Trophoblast cell (in vitro differentiated cells and primary cell): ENCODE results near the gene CELA2B.

Source experiments
- DNase-seq, 2 donors: peaks; one replicate each; pipeline ENCODE4 v3.0.0-alpha.2; 2016
- H2AFZ ChIP-seq: 2 replicates; pipeline ENCODE4 v1.6.1; 2013; ENCODE audit warnings: low read length, moderate library complexity, mild to moderate bottlenecking; ENCODE audit not compliant: insufficient read depth, poor library complexity
- H2AK5ac ChIP-seq: 2 replicates; pipeline ENCODE4 v1.6.1; 2013; ENCODE audit warnings: mild to moderate bottlenecking, low read length
- H2BK120ac ChIP-seq: 2 replicates; pipeline ENCODE4 v1.6.1; 2013; ENCODE audit warnings: low read length, mild to moderate bottlenecking, moderate library complexity; ENCODE audit not compliant: insufficient read depth, poor library complexity
- H2BK12ac ChIP-seq: 2 replicates; pipeline ENCODE4 v1.6.1; 2013; ENCODE audit warnings: mild to moderate bottlenecking, low read length, moderate library complexity
- H2BK5ac ChIP-seq: 2 replicates; pipeline ENCODE4 v1.6.1; 2013; ENCODE audit warnings: low read length, low read depth, moderate library complexity, mild to moderate bottlenecking; ENCODE audit not compliant: poor library complexity
- H3K14ac ChIP-seq: 2 replicates; pipeline ENCODE4 v1.6.1; 2013; ENCODE audit warnings: mild to moderate bottlenecking, low read length
- H3K18ac ChIP-seq: 2 replicates; pipeline ENCODE4 v1.6.1; 2013; ENCODE audit warnings: mild to moderate bottlenecking, low read length
- H3K23ac ChIP-seq: 2 replicates; pipeline ENCODE4 v1.6.1; 2013; ENCODE audit warnings: low read length
- H3K27ac ChIP-seq: 2 replicates; pipeline ENCODE4 v1.5.1; 2013; ENCODE audit warnings: low read depth, mild to moderate bottlenecking, inconsistent platforms, low read length, moderate library complexity
- H3K27me3 ChIP-seq: 2 replicates; pipeline ENCODE4 v1.6.1; 2013; ENCODE audit warnings: inconsistent platforms, mild to moderate bottlenecking, low read length, moderate library complexity; ENCODE audit not compliant: insufficient read depth
- H3K36me3 ChIP-seq, 2 experiments: 1 replicate in 1 of 2; 2 replicates in 1 of 2; pipeline ENCODE4 v1.6.1; 2013; ENCODE audit warnings: low read length in 2 of 2, mild to moderate bottlenecking in 2 of 2, moderate library complexity in 1 of 2; ENCODE audit not compliant: insufficient read depth in 2 of 2, control insufficient read depth in 1 of 2
- H3K4ac ChIP-seq: 2 replicates; pipeline ENCODE4 v1.6.1; 2013; ENCODE audit warnings: low read depth, mild to moderate bottlenecking, low read length, moderate library complexity
- H3K4me1 ChIP-seq, 2 experiments: 1 replicate in 1 of 2; 2 replicates in 1 of 2; pipeline ENCODE4 v1.6.1; 2013; ENCODE audit warnings: low read length in 2 of 2, mild to moderate bottlenecking in 2 of 2, moderate library complexity in 1 of 2; ENCODE audit not compliant: insufficient read depth in 2 of 2, control insufficient read depth in 1 of 2
- H3K4me2 ChIP-seq: 2 replicates; pipeline ENCODE4 v1.6.1; 2013; ENCODE audit warnings: inconsistent platforms, mild to moderate bottlenecking, low read length, moderate library complexity
- H3K4me3 ChIP-seq: 2 replicates; pipeline ENCODE4 v1.5.1; 2013; ENCODE audit warnings: mild to moderate bottlenecking, low read depth, low read length, inconsistent platforms
- H3K79me1 ChIP-seq: one replicate; pipeline ENCODE4 v1.6.1; 2013; ENCODE audit warnings: low read length
- H3K79me2 ChIP-seq: 2 replicates; pipeline ENCODE4 v1.6.1; 2013; ENCODE audit warnings: low read length, mild to moderate bottlenecking; ENCODE audit not compliant: control insufficient read depth, insufficient read depth, poor library complexity
- H3K9ac ChIP-seq: 2 replicates; pipeline ENCODE4 v1.6.1; 2013; ENCODE audit warnings: mild to moderate bottlenecking, low read length
- H3K9me3 ChIP-seq: 2 replicates; pipeline ENCODE4 v1.6.1; 2013; ENCODE audit warnings: low read depth, mild to moderate bottlenecking, control low read depth, inconsistent platforms, low read length; ENCODE audit not compliant: insufficient read depth
- H4K12ac ChIP-seq: 2 replicates; pipeline ENCODE4 v1.6.1; 2013; ENCODE audit warnings: low read depth, mild to moderate bottlenecking, low read length, moderate library complexity
- H4K8ac ChIP-seq: 2 replicates; pipeline ENCODE4 v1.6.1; 2013; ENCODE audit warnings: low read depth, mild to moderate bottlenecking, low read length, moderate library complexity
- H4K91ac ChIP-seq: one replicate; pipeline ENCODE4 v1.6.1; 2013; ENCODE audit warnings: low read depth, mild to moderate bottlenecking, low read length, moderate library complexity
- WGBS: extraction: QIAGEN DNeasy Blood & Tissue Kit; methylation state at CpG from one replicate; pipeline ENCODE4 v1.1.7; 2013; ENCODE audit warnings: missing lambda C conversion rate; ENCODE audit not compliant: insufficient read length, insufficient coverage; ENCODE audit errors: extremely low coverage; 5-methylcytosine and 5-hydroxymethylcytosine counted together

Gene CELA2B

GRCh38 chr1:15428815-15429435, 47.0 kb upstream of the CELA2B start:
- no peak overlapping the region for H2AFZ ChIP-seq
- H3K4me2 ChIP-seq = no peak overlapping the region
- no peak overlapping the region for H4K12ac ChIP-seq
- H4K8ac ChIP-seq = no peak overlapping the region
- H3K27me3 ChIP-seq = no peaks in the 10 kb centered on the region
- no peak overlapping the region for H3K27ac ChIP-seq
- no peak overlapping the region for H3K23ac ChIP-seq
- no peaks in the 10 kb centered on the region for H3K9me3 ChIP-seq
- no peak overlapping the region for H2AK5ac ChIP-seq
- no peaks in the 10 kb centered on the region for H3K79me2 ChIP-seq
- no peak overlapping the region for H2BK5ac ChIP-seq
- peaks cover 7 to 14% of the 10 kb centered on the region in 2 experiments for H3K36me3 ChIP-seq
- no peaks in the 10 kb centered on the region for H3K79me1 ChIP-seq
- DNase-seq = no peak
- no peak overlapping the region for H3K14ac ChIP-seq
- no peak overlapping the region for H2BK12ac ChIP-seq
- no peak overlapping the region for H3K18ac ChIP-seq
- H4K91ac ChIP-seq = no peak overlapping the region
- no peak overlapping the region for H3K4me3 ChIP-seq
- no peak overlapping the region for H3K4ac ChIP-seq
- H2BK120ac ChIP-seq = no peak overlapping the region
- no peak overlapping the region for H3K9ac ChIP-seq
- WGBS = no CpG with 5 or more reads among the region's 18 CpGs
- peaks cover 0 to 3% of the 10 kb centered on the region in 2 experiments for H3K4me1 ChIP-seq

- Histone ChIP-seq H3K14ac (no peak overlapping the region), H2BK5ac (no peak overlapping the region), H3K23ac (no peak overlapping the region), H3K27ac (no peak overlapping the region), H3K79me2 (no peaks in the 10 kb centered on the region), H3K18ac (no peak overlapping the region), H4K12ac (no peak overlapping the region), H3K9me3 (no peaks in the 10 kb centered on the region), H2BK12ac (no peak overlapping the region), H2AFZ (no peak overlapping the region), H3K4me1 (peaks cover 0 to 3% of the 10 kb centered on the region in 2 experiments), H3K4me3 (no peak overlapping the region), H2BK120ac (no peak overlapping the region), H3K79me1 (no peaks in the 10 kb centered on the region), H3K36me3 (peaks cover 7 to 14% of the 10 kb centered on the region in 2 experiments), H4K91ac (no peak overlapping the region), H3K9ac (no peak overlapping the region), H3K27me3 (no peaks in the 10 kb centered on the region), H3K4me2 (no peak overlapping the region), H3K4ac (no peak overlapping the region), H4K8ac (no peak overlapping the region), H2AK5ac (no peak overlapping the region)
- WGBS = no CpG with 5 or more reads among the region's 19 CpGs
- peak; percentile 89 to 95 for DNase-seq
Observed at GRCh38 chr1:15429701-15430149, 46.2 kb upstream of the CELA2B start.

GRCh38 chr1:15430787-15431570, 44.9 kb upstream of the CELA2B start:
- peaks cover 3% of the 10 kb centered on the region for H3K9me3 ChIP-seq
- H3K79me1 ChIP-seq = no peaks in the 10 kb centered on the region
- no peak overlapping the region for H3K4ac ChIP-seq
- no peak overlapping the region for H2BK12ac ChIP-seq
- H3K4me3 ChIP-seq = peak overlapping the region; percentile 14
- no CpG with 5 or more reads among the region's 19 CpGs for WGBS
- no peak overlapping the region for H2BK5ac ChIP-seq
- H3K18ac ChIP-seq = no peak overlapping the region
- peaks cover 0 to 3% of the 10 kb centered on the region in 2 experiments for H3K4me1 ChIP-seq
- no peak overlapping the region for H3K23ac ChIP-seq
- no peaks in the 10 kb centered on the region for H3K27me3 ChIP-seq
- DNase-seq = peak; percentile 57 to 75
- H4K12ac ChIP-seq = no peak overlapping the region
- no peak overlapping the region for H4K91ac ChIP-seq
- H3K27ac ChIP-seq = no peak overlapping the region
- peaks cover 3 to 10% of the 10 kb centered on the region in 2 experiments for H3K36me3 ChIP-seq
- no peak overlapping the region for H4K8ac ChIP-seq
- no peak overlapping the region for H2AK5ac ChIP-seq
- no peak overlapping the region for H2AFZ ChIP-seq
- H2BK120ac ChIP-seq = no peak overlapping the region
- H3K79me2 ChIP-seq = no peaks in the 10 kb centered on the region
- no peak overlapping the region for H3K9ac ChIP-seq
- no peak overlapping the region for H3K4me2 ChIP-seq
- H3K14ac ChIP-seq = no peak overlapping the region

GRCh38 chr1:15431571-15431948, 44.3 kb upstream of the CELA2B start:
- H3K9ac ChIP-seq = no peak overlapping the region
- H3K79me1 ChIP-seq = no peaks in the 10 kb centered on the region
- no peaks in the 10 kb centered on the region for H3K27me3 ChIP-seq
- no peak overlapping the region for H2BK12ac ChIP-seq
- H3K14ac ChIP-seq = no peak overlapping the region
- H3K79me2 ChIP-seq = no peaks in the 10 kb centered on the region
- H3K23ac ChIP-seq = no peak overlapping the region
- H3K4ac ChIP-seq = no peak overlapping the region
- no peak overlapping the region for H2AFZ ChIP-seq
- no peak overlapping the region for H4K12ac ChIP-seq
- DNase-seq = no peak
- no peak overlapping the region for H3K27ac ChIP-seq
- no peak overlapping the region for H3K4me3 ChIP-seq
- peaks cover 3% of the 10 kb centered on the region for H3K9me3 ChIP-seq
- H3K18ac ChIP-seq = no peak overlapping the region
- H4K91ac ChIP-seq = no peak overlapping the region
- H3K4me1 ChIP-seq = peaks cover 0 to 3% of the 10 kb centered on the region in 2 experiments
- no peak overlapping the region for H2BK120ac ChIP-seq
- H2AK5ac ChIP-seq = no peak overlapping the region
- H4K8ac ChIP-seq = no peak overlapping the region
- H3K36me3 ChIP-seq = peaks cover 3 to 10% of the 10 kb centered on the region in 2 experiments
- no CpG with 5 or more reads among the region's 4 CpGs for WGBS
- H2BK5ac ChIP-seq = no peak overlapping the region
- no peak overlapping the region for H3K4me2 ChIP-seq
